Measurements from ENCODE around the gene RNF181. TPM values are rescaled to one million over a fixed set of nuclear protein-coding genes. Genes with fewer than 3 reads are reported as not detected.
"Not testable (repeated sequence)": the region's sequence is repeated elsewhere in the genome, so short reads cannot be mapped to it uniquely, and the experiment has no call there.

Gene RNF181
- polyA plus RNA-seq, 2 of the 4 experiments (the other 2 are of a cell fraction) = 189 to 287 TPM

DNA sequence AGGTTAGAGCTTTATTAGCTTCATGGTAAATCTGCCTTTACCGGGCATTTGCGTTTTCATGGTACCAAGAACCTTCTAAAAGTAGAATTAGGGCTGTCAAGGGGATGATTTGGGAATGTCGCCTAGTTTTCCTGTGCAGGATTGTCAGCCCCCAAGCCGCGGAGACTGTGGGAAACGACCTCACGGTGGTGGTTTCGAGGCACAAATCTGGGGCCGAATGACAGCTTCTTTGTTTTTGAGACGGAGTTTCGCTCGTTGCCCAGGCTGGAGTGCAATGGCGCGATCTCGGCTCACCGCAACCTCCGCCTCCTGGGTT lies 19.8 kb downstream of the RNF181 start:
- 88% methylated on average over 17 of the region's 17 CpGs for WGBS (ENCODE audit: missing lambda C conversion rate)
- ChIA-PET POLR2A (interaction anchor here (1.1 kb wide), 1 partner anchor 197 kb away, joined by 3 read pairs; the partner anchor contains the start of gene SH2D6), CTCF (interaction anchor here (0.9 to 15.7 kb wide), 5 partner anchors 10 to 56 kb away, joined by 3 to 229 read pairs (median 3); no protein-coding TSS in a partner anchor)
- peak overlapping the region in 1 of 2 experiments; percentile 98; a peak in 3 of 6 replicates for H3K27ac ChIP-seq
- no peaks in the 10 kb centered on the region for H3K9me3 ChIP-seq
- ATAC-seq (no peak), FAIRE-seq (no peak), DNase-seq (ENCODE audit: low read depth in 1 of 2, low spot score in 1 of 2) (no peak)
- H3K4me1 ChIP-seq = peaks cover 21% of the 10 kb centered on the region
- peak overlapping the region; percentile 57; the same call in 1 of the 3 replicates for H3K4me3 ChIP-seq
- TF ChIP-seq KDM1A (IDR thresholded peaks at IDR 0.05; ENCODE audit: low read depth) (no peak), HEYL (CRISPR knock-in tag; IDR thresholded peaks at IDR 0.05) (no peak), MAFK (IDR thresholded peaks at IDR 0.05; ENCODE audit: partially characterized antibody) (no peak), TFCP2L1 (CRISPR knock-in tag; IDR thresholded peaks at IDR 0.05) (no peak), ZNF302 (CRISPR knock-in tag; IDR thresholded peaks at IDR 0.05) (no peak)
- TF ChIP-seq, protein P1, sequence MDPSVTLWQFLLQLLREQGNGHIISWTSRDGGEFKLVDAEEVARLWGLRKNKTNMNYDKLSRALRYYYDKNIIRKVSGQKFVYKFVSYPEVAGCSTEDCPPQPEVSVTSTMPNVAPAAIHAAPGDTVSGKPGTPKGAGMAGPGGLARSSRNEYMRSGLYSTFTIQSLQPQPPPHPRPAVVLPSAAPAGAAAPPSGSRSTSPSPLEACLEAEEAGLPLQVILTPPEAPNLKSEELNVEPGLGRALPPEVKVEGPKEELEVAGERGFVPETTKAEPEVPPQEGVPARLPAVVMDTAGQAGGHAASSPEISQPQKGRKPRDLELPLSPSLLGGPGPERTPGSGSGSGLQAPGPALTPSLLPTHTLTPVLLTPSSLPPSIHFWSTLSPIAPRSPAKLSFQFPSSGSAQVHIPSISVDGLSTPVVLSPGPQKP (IDR thresholded peaks at IDR 0.05; ENCODE audit: low read depth, low read length) = no peak
- peak overlapping the region; percentile 46 for H3K4me2 ChIP-seq

DNA sequence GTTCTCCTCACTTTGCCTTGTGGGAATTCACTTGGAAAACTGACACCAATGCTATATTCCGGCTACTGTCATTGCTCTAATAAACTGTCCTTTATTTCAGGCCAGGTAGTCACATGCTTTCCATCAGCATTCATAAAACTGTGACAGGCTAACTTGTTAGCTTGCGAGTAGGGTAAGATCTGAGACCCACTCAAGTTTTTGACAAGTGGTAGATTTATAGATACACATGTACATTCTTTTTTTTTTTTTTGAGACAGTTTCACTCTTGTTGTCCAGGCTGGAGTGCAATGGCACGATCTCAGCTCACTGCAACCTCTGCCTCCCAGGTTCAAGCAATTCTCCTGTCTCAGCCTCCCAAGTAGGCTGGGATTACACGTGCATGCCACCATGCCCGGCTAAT lies 22.2 kb downstream of the RNF181 start:
- H3K27ac ChIP-seq; DNase-seq (ENCODE audit: low read depth in 1 of 2, low spot score in 1 of 2); ATAC-seq; POLR2A ChIA-PET; FAIRE-seq; H3K9me3 ChIP-seq: not testable (repeated sequence)
- 85% methylated on average over 5 of the region's 5 CpGs for WGBS (ENCODE audit: missing lambda C conversion rate)
- CTCF ChIA-PET = interaction anchor here (1.1 to 15.7 kb wide), 3 partner anchors 14 to 111 kb away, joined by 3 to 229 read pairs (median 3); no protein-coding TSS in a partner anchor
- Histone ChIP-seq H3K4me1 (peaks cover 13% of the 10 kb centered on the region), H3K4me3 (peak overlapping the region; percentile 57; the same call in 2 of the 3 replicates), H3K4me2 (peak overlapping the region; percentile 91)

DNA sequence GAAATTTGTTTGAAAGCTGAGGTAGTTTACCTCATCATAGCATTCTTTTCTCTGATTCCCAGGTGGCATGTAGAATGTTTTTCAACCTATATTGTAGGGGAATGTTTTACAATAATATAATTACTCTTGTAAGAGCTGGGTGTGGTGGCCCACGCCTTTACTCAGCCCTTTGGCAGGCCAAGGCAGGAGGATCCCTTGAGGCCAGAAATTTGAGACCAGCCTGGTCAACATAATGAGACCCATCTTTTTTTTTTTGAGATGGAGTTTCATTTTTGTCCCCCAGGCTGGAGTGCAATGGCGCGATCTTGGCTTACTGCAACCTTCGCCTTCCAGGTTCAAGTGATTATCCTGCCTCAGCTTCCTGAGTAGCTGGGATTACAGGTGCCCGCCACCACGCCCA lies 24.1 kb downstream of the RNF181 start:
- Histone ChIP-seq H3K27ac (no peak overlapping the region), H3K4me1 (peaks cover 13% of the 10 kb centered on the region), H3K4me2 (no peak overlapping the region), H3K9me3 (no peaks in the 10 kb centered on the region), H3K4me3 (no peak overlapping the region)
- CTCF ChIA-PET = interaction anchor here (0.7 to 15.7 kb wide), 7 partner anchors 15 to 460 kb away, joined by 3 to 229 read pairs (median 6); no protein-coding TSS in a partner anchor
- no peak for FAIRE-seq
- 93% methylated on average over 6 of the region's 6 CpGs for WGBS (ENCODE audit: missing lambda C conversion rate)
- no peak for ATAC-seq
- POLR2A ChIA-PET = interaction anchor here (0.7 kb wide), 1 partner anchor 12 kb away, joined by 3 read pairs; no protein-coding TSS in a partner anchor
- no peak for TF ChIP-seq ZSCAN20 (CRISPR knock-in tag; IDR thresholded peaks at IDR 0.05)
- TF ChIP-seq, protein P2, sequence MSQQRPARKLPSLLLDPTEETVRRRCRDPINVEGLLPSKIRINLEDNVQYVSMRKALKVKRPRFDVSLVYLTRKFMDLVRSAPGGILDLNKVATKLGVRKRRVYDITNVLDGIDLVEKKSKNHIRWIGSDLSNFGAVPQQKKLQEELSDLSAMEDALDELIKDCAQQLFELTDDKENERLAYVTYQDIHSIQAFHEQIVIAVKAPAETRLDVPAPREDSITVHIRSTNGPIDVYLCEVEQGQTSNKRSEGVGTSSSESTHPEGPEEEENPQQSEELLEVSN (IDR thresholded peaks at IDR 0.05; ENCODE audit: borderline replicate concordance, low read depth) = no peak
- TF ChIP-seq, protein P3, sequence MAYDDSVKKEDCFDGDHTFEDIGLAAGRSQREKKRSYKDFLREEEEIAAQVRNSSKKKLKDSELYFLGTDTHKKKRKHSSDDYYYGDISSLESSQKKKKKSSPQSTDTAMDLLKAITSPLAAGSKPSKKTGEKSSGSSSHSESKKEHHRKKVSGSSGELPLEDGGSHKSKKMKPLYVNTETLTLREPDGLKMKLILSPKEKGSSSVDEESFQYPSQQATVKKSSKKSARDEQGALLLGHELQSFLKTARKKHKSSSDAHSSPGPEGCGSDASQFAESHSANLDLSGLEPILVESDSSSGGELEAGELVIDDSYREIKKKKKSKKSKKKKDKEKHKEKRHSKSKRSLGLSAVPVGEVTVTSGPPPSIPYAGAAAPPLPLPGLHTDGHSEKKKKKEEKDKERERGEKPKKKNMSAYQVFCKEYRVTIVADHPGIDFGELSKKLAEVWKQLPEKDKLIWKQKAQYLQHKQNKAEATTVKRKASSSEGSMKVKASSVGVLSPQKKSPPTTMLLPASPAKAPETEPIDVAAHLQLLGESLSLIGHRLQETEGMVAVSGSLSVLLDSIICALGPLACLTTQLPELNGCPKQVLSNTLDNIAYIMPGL (CRISPR knock-in tag; IDR thresholded peaks at IDR 0.05; ENCODE audit: borderline replicate concordance) = no peak
- no peak for DNase-seq (ENCODE audit: low read depth in 1 of 2, low spot score in 1 of 2)

DNA sequence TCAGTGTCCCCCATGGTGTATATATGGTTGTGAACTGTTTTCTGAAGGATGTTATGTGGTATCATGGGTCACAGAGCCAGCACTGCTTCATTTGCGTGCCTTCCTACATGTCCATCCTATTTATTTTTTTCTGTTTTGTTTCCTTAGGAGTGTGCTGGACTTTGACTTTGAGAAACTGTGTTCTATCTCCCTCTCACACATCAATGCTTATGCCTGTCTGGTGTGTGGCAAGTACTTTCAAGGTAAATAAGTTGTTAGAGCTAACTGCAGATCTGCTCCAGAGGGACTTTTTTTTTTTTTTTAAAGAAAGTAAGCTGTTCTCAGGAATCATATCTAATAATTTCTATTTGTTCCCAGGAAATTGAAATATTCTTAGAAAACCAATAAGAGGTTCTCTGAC lies 25.8 kb downstream of the RNF181 start:
- H3K4me2 ChIP-seq = no peak overlapping the region
- FAIRE-seq = no peak
- H3K4me1 ChIP-seq = peaks cover 13% of the 10 kb centered on the region
- H3K4me3 ChIP-seq = no peak overlapping the region
- TF ChIP-seq CBX8 (IDR thresholded peaks at IDR 0.05) (no peak), HEYL (CRISPR knock-in tag; IDR thresholded peaks at IDR 0.05) (no peak), TP53 (CRISPR knock-in tag; IDR thresholded peaks at IDR 0.05) (no peak), GATA3 (IDR thresholded peaks at IDR 0.05; ENCODE audit: borderline replicate concordance) (no peak), MAFK (IDR thresholded peaks at IDR 0.05; ENCODE audit: partially characterized antibody) (no peak), KDM5A (IDR thresholded peaks at IDR 0.05) (no peak), FOXS1 (CRISPR knock-in tag; IDR thresholded peaks at IDR 0.05) (no peak), ZC3H11A (IDR thresholded peaks at IDR 0.05) (no peak), JUN (IDR thresholded peaks at IDR 0.05) (no peak), JUNB (IDR thresholded peaks at IDR 0.05) (no peak), ZFP36 (IDR thresholded peaks at IDR 0.05; ENCODE audit: borderline replicate concordance, partially characterized antibody) (no peak)
- TF ChIP-seq, protein P4, sequence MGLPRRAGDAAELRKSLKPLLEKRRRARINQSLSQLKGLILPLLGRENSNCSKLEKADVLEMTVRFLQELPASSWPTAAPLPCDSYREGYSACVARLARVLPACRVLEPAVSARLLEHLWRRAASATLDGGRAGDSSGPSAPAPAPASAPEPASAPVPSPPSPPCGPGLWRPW (IDR thresholded peaks at IDR 0.05) = no peak
- TF ChIP-seq, protein P3 (CRISPR knock-in tag; IDR thresholded peaks at IDR 0.05; ENCODE audit: borderline replicate concordance) = no peak
- TF ChIP-seq, protein P5, sequence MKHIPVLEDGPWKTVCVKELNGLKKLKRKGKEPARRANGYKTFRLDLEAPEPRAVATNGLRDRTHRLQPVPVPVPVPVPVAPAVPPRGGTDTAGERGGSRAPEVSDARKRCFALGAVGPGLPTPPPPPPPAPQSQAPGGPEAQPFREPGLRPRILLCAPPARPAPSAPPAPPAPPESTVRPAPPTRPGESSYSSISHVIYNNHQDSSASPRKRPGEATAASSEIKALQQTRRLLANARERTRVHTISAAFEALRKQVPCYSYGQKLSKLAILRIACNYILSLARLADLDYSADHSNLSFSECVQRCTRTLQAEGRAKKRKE (CRISPR knock-in tag; IDR thresholded peaks at IDR 0.05; ENCODE audit: low read depth) = no peak
- TF ChIP-seq, protein P6, sequence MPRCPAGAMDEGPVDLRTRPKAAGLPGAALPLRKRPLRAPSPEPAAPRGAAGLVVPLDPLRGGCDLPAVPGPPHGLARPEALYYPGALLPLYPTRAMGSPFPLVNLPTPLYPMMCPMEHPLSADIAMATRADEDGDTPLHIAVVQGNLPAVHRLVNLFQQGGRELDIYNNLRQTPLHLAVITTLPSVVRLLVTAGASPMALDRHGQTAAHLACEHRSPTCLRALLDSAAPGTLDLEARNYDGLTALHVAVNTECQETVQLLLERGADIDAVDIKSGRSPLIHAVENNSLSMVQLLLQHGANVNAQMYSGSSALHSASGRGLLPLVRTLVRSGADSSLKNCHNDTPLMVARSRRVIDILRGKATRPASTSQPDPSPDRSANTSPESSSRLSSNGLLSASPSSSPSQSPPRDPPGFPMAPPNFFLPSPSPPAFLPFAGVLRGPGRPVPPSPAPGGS (IDR thresholded peaks at IDR 0.05) = no peak
- WGBS (ENCODE audit: missing lambda C conversion rate) = 91% methylated on average over 1 of the region's 1 CpG
- no peaks in the 10 kb centered on the region for H3K9me3 ChIP-seq
- POLR2A ChIA-PET = no interaction called here
- ATAC-seq = no peak
- no peak for DNase-seq (ENCODE audit: low read depth in 1 of 2, low spot score in 1 of 2)
- CTCF ChIA-PET = interaction anchor here (1.0 to 15.7 kb wide), 8 partner anchors 15 to 458 kb away, joined by 3 to 229 read pairs (median 6); no protein-coding TSS in a partner anchor
- no peak overlapping the region for H3K27ac ChIP-seq
